MM.1S (cell line): ENCODE measurements around the gene MNS1.

Experiments
- CTCF ChIP-seq: fragments of 300-600 bp; sonication (generic); IDR thresholded peaks from 2 replicates; pipeline ENCODE4 v1.5.1; 2016; ENCODE audit warnings: antibody characterized with exemption, low read length, mixed read lengths
- EZH2 ChIP-seq: fragments of 300-600 bp; sonication (generic); optimal IDR thresholded peaks from 2 replicates; pipeline ENCODE3; 2017; ENCODE audit warnings: low read depth, mild to moderate bottlenecking, antibody characterized with exemption, low read length, mixed read lengths
- EZH2phosphoT487 ChIP-seq: fragments of 300-600 bp; sonication (generic); IDR thresholded peaks from 2 replicates; pipeline ENCODE4 v1.6.1; 2018; ENCODE audit warnings: antibody characterized with exemption, low read length

- TF ChIP-seq CTCF (no peak), EZH2 (no peak), EZH2phosphoT487 (no peak)
Observed at GRCh38 chr15:56394909-56395308, 70.0 kb downstream of the MNS1 start.
